ENCODE data around the gene WRNIP1. TPM values are rescaled to one million over a fixed set of nuclear protein-coding genes. Genes with fewer than 3 reads are reported as not detected.
A peak's percentile ranks its signal among the peaks of the same experiment; 100 is the strongest.

Gene WRNIP1
- total and polyA plus RNA-seq, 9 of the 15 experiments (the other 6 are each of a cell fraction or from before 2014, with no cell fraction given) = 13.2 to 63.6 (median 48.6) TPM

GRCh38 chr6:2791450-2791974 lies 26.3 kb downstream of the WRNIP1 start (continued):
- TF ChIP-seq, protein P1, sequence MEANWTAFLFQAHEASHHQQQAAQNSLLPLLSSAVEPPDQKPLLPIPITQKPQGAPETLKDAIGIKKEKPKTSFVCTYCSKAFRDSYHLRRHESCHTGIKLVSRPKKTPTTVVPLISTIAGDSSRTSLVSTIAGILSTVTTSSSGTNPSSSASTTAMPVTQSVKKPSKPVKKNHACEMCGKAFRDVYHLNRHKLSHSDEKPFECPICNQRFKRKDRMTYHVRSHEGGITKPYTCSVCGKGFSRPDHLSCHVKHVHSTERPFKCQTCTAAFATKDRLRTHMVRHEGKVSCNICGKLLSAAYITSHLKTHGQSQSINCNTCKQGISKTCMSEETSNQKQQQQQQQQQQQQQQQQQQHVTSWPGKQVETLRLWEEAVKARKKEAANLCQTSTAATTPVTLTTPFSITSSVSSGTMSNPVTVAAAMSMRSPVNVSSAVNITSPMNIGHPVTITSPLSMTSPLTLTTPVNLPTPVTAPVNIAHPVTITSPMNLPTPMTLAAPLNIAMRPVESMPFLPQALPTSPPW (CRISPR knock-in tag; IDR thresholded peaks at IDR 0.05) = peak; percentile 18; the same call in 1 of the 2 replicates
- TF ChIP-seq NFATC3 (IDR thresholded peaks at IDR 0.05) (0 out of 2 replicates have a peak, but pooled peaks have one; percentile 0), ZNF436 (CRISPR knock-in tag; IDR thresholded peaks at IDR 0.05) (no peak), RFX5 (IDR thresholded peaks at IDR 0.05; ENCODE audit: low read depth, low read length) (no peak), CBX8 (IDR thresholded peaks at IDR 0.05; ENCODE audit: borderline replicate concordance, extremely low read depth, low read depth, low read length, poor library complexity, severe bottlenecking) (no peak), ID3 (CRISPR knock-in tag; IDR thresholded peaks at IDR 0.05) (no peak), ID3 (tag; IDR thresholded peaks at IDR 0.05) (no peak), ZNF589 (CRISPR knock-in tag; IDR thresholded peaks at IDR 0.05; ENCODE audit: low read depth) (no peak), PTBP1 (IDR thresholded peaks at IDR 0.05; ENCODE audit: low read depth, low read length) (no peak), C11orf30 (IDR thresholded peaks at IDR 0.05; ENCODE audit: low read depth) (no peak), NR2C2 (CRISPR knock-in tag; IDR thresholded peaks at IDR 0.05) (no peak), NR2C2 (tag; IDR thresholded peaks at IDR 0.05) (peak; percentile 67), ZFP30 (CRISPR knock-in tag; IDR thresholded peaks at IDR 0.05; ENCODE audit: borderline replicate concordance) (no peak), MCM3 (IDR thresholded peaks at IDR 0.05) (no peak), HNRNPK (IDR thresholded peaks at IDR 0.05; ENCODE audit: low read depth, low read length, poor library complexity, severe bottlenecking) (no peak), LEF1 (IDR thresholded peaks at IDR 0.05) (no peak), ZKSCAN1 (IDR thresholded peaks at IDR 0.05; ENCODE audit: low read depth, low read length) (no peak)
- TF ChIP-seq, protein P2, sequence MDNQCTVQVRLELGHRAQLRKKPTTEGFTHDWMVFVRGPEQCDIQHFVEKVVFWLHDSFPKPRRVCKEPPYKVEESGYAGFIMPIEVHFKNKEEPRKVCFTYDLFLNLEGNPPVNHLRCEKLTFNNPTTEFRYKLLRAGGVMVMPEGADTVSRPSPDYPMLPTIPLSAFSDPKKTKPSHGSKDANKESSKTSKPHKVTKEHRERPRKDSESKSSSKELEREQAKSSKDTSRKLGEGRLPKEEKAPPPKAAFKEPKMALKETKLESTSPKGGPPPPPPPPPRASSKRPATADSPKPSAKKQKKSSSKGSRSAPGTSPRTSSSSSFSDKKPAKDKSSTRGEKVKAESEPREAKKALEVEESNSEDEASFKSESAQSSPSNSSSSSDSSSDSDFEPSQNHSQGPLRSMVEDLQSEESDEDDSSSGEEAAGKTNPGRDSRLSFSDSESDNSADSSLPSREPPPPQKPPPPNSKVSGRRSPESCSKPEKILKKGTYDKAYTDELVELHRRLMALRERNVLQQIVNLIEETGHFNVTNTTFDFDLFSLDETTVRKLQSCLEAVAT (IDR thresholded peaks at IDR 0.05) = no peak
- TF ChIP-seq, protein P3, sequence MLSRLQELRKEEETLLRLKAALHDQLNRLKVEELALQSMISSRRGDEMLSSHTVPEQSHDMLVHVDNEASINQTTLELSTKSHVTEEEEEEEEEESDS (CRISPR knock-in tag; IDR thresholded peaks at IDR 0.05) = no peak
